Upper lobe of left lung (tissue), 4 donors: Measurements from ENCODE around the gene TBX4.

ENCODE experiments used
- CTCF ChIP-seq, 6 experiments: fragments of 450-650 bp in 4 of 6; fragments of 200-600 bp in 2 of 6; sonication (generic) in 2 of 6; IDR thresholded peaks; one replicate each; pipeline ENCODE4 v1.5.1; 2016 to 2019; ENCODE audit warnings: antibody characterized with exemption in 6 of 6
- EP300 ChIP-seq, 4 donors: sonication (generic); formaldehyde crosslinking; IDR thresholded peaks; one replicate each; pipeline ENCODE4 v1.5.1; 2017; ENCODE audit warnings: antibody characterized with exemption in 4 of 4, control low read depth in 2 of 4
- POLR2A ChIP-seq, 4 donors: fragments of 450-650 bp; IDR thresholded peaks; one replicate each; pipeline ENCODE4 v1.5.1; 2016 to 2017; ENCODE audit warnings: antibody characterized with exemption in 4 of 4, mild to moderate bottlenecking in 2 of 4
- POLR2AphosphoS5 ChIP-seq, 2 donors: sonication (generic); formaldehyde crosslinking; IDR thresholded peaks; one replicate each; pipeline ENCODE4 v1.5.1; 2017; ENCODE audit warnings: antibody characterized with exemption in 2 of 2

DNA sequence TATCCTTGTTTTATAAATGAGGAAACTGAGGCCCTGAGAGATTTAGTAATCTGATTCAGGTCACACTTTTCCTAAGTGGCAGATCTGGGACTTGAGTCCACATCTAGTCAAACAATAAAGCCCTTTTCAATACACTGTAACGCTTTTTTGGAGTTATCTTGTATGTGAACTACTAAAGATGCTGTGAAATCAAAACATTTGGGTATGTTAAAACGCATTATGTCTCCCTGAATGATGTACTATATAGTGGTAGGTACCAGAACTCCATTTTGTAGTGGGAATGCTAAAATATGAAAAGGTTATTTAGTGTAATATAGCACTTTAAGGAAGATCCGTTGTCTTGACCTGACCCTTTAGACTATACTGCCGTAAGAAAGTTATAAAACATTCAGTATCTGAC is 81.6 kb downstream of the TBX4 start:
- TF ChIP-seq POLR2A (IDR thresholded peaks at IDR 0.05) (no peak), CTCF (IDR thresholded peaks at IDR 0.05) (no peak), EP300 (IDR thresholded peaks at IDR 0.05) (no peak), POLR2AphosphoS5 (IDR thresholded peaks at IDR 0.05) (no peak)
